ENCODE results near the gene CCDC184. TPM values are rescaled to one million over a fixed set of nuclear protein-coding genes. Genes with fewer than 3 reads are reported as not detected.

The CCDC184 gene
- total and polyA plus RNA-seq, 2 of the 13 experiments (the other 11 are each of a cell fraction or from before 2014, with no cell fraction given), result not detected

GRCh38 chr12:48182631-48183030 lies 813 bp upstream of the CCDC184 start:
- Histone ChIP-seq H3K4me2 (ENCODE audit: low read depth, low read length) (peak overlapping the region; percentile 53), H3K4me3 (replicated peaks in 1 of 3; ENCODE audit: insufficient read depth in 1 of 3, low read depth in 2 of 3, low read length in 3 of 3) (no peak overlapping the region), H4K20me1 (ENCODE audit: insufficient read depth, low read length) (no peaks in the 10 kb centered on the region), H3K27ac (ENCODE audit: extremely low read length, insufficient read depth, low read length) (no peak overlapping the region), H3K9me3 (ENCODE audit: low read length) (no peaks in the 10 kb centered on the region), H3K4me1 (ENCODE audit: insufficient read depth, low read length) (0 out of 2 replicates have a peak, but pooled peaks cover 7% of the 10 kb centered on the region), H3K79me2 (ENCODE audit: insufficient read depth, low read length) (no peaks in the 10 kb centered on the region), H3K27me3 (ENCODE audit: control insufficient read depth in 1 of 2, insufficient read depth in 2 of 2, low read length in 2 of 2) (peaks cover 2 to 63% of the 10 kb centered on the region in 2 experiments; a peak in 4 of 5 replicates), H2AFZ (ENCODE audit: low read length) (no peak overlapping the region), H3K9ac (ENCODE audit: insufficient read depth, low read depth, low read length) (no peak overlapping the region), H3K36me3 (replicated peaks in 1 of 2; ENCODE audit: control insufficient read depth in 1 of 2, insufficient read depth in 2 of 2, low read length in 2 of 2) (no peaks in the 10 kb centered on the region)
- 18% methylated on average over 7 of the region's 7 CpGs for WGBS (ENCODE audit: low lambda C conversion rate)
- ChIA-PET POLR2A (no interaction called here), CTCF (ENCODE audit: low intra/inter-chr PET ratio, low total read pairs) (no interaction called here)
- in situ Hi-C loops (cut with HindIII; ENCODE audit: extremely low pct_ligation_motif_present, low pct_unique_long_range_greater_than_20kb), result no loop called here
- intact Hi-C loops (cut with micrococcal nuclease; ENCODE audit: unreplicated experiment), result loop anchor here (10.0 kb wide), 1 partner anchor 432 kb away; no protein-coding TSS in a partner anchor
- TF ChIP-seq ZNF143 (CRISPR knock-in tag; IDR thresholded peaks at IDR 0.05) (no peak), JDP2 (CRISPR knock-in tag; IDR thresholded peaks at IDR 0.05; ENCODE audit: borderline replicate concordance) (no peak), MTERF4 (CRISPR knock-in tag; IDR thresholded peaks at IDR 0.05) (no peak), ZNF607 (CRISPR knock-in tag; IDR thresholded peaks at IDR 0.05; ENCODE audit: borderline replicate concordance) (no peak), POLR2A (IDR thresholded peaks at IDR 0.05; ENCODE audit: insufficient read depth in 1 of 2, low read depth in 2 of 2, low read length in 2 of 2) (no peak), ZNF773 (CRISPR knock-in tag; IDR thresholded peaks at IDR 0.05; ENCODE audit: borderline replicate concordance) (no peak), ADNP (CRISPR knock-in tag; IDR thresholded peaks at IDR 0.05) (no peak), ZNF329 (CRISPR knock-in tag; IDR thresholded peaks at IDR 0.05; ENCODE audit: low read depth) (no peak), ZNF367 (CRISPR knock-in tag; IDR thresholded peaks at IDR 0.05; ENCODE audit: borderline replicate concordance) (no peak), ARHGAP35 (CRISPR knock-in tag; IDR thresholded peaks at IDR 0.05; ENCODE audit: borderline replicate concordance) (no peak), AHDC1 (CRISPR knock-in tag; IDR thresholded peaks at IDR 0.05; ENCODE audit: borderline replicate concordance) (no peak), EZH2 (conservative IDR thresholded peaks at IDR 0.05; ENCODE audit: low read depth, low read length) (no peak), MTA3 (CRISPR knock-in tag; IDR thresholded peaks at IDR 0.05) (no peak), ZNF788 (CRISPR knock-in tag; IDR thresholded peaks at IDR 0.05; ENCODE audit: borderline replicate concordance) (no peak), ZNF883 (CRISPR knock-in tag; IDR thresholded peaks at IDR 0.05; ENCODE audit: not compliant biosample characterization) (no peak), THAP8 (CRISPR knock-in tag; IDR thresholded peaks at IDR 0.05; ENCODE audit: borderline replicate concordance) (no peak), ZNF562 (CRISPR knock-in tag; IDR thresholded peaks at IDR 0.05; ENCODE audit: borderline replicate concordance) (no peak), ZNF563 (CRISPR knock-in tag; IDR thresholded peaks at IDR 0.05) (no peak)
- no TSS peak for BruUV-seq (replicated peaks)
- DNase-seq (ENCODE audit: low spot score) (no peak), FAIRE-seq (no peak), ATAC-seq (no peak)
